H9 (cell line): ENCODE measurements around the gene PLCB1. TPM values are rescaled to one million over a fixed set of nuclear protein-coding genes. Genes with fewer than 3 reads are reported as not detected.

Experiments used
- DNase-seq: peaks from one replicate; pipeline ENCODE4 v3.0.0-alpha.2; 2017
- H2AFZ ChIP-seq: one replicate; pipeline ENCODE4 v1.6.1; 2013; ENCODE audit warnings: mild to moderate bottlenecking, low read length, control low read depth, moderate library complexity
- H2AK5ac ChIP-seq: 2 replicates; pipeline ENCODE4 v1.6.1; 2013; ENCODE audit warnings: low read length, control low read depth, mixed read lengths; ENCODE audit not compliant: insufficient read length
- H2BK120ac ChIP-seq: one replicate; pipeline ENCODE4 v1.6.1; 2013; ENCODE audit warnings: low read depth, mild to moderate bottlenecking, low read length, control low read depth, inconsistent platforms; ENCODE audit not compliant: poor library complexity, severe bottlenecking
- H2BK12ac ChIP-seq: 2 replicates; pipeline ENCODE4 v1.6.1; 2013; ENCODE audit warnings: low read length, control low read depth, mixed read lengths, low read depth; ENCODE audit not compliant: insufficient read length
- H2BK15ac ChIP-seq: 2 replicates; pipeline ENCODE4 v1.6.1; 2013; ENCODE audit warnings: low read depth, low read length, control low read depth
- H2BK20ac ChIP-seq: one replicate; pipeline ENCODE4 v1.6.1; 2013; ENCODE audit warnings: low read depth, mild to moderate bottlenecking, low read length, control low read depth, inconsistent platforms; ENCODE audit not compliant: poor library complexity, severe bottlenecking
- H2BK5ac ChIP-seq: 2 replicates; pipeline ENCODE4 v1.6.1; 2013; ENCODE audit warnings: low read length, control low read depth, mixed read lengths; ENCODE audit not compliant: insufficient read length
- H3K14ac ChIP-seq: 2 replicates; pipeline ENCODE4 v1.6.1; 2013; ENCODE audit warnings: low read length, control low read depth; ENCODE audit not compliant: insufficient read depth
- H3K18ac ChIP-seq: 2 replicates; pipeline ENCODE4 v1.6.1; 2013; ENCODE audit warnings: low read depth, mild to moderate bottlenecking, mixed read lengths, low read length, control low read depth; ENCODE audit not compliant: insufficient read length
- H3K23ac ChIP-seq: 2 replicates; pipeline ENCODE4 v1.6.1; 2013; ENCODE audit warnings: low read length, control low read depth, mixed read lengths, low read depth; ENCODE audit not compliant: insufficient read length
- H3K23me2 ChIP-seq: 2 replicates; pipeline ENCODE4 v1.6.1; 2013; ENCODE audit warnings: low read depth, mild to moderate bottlenecking, mixed read lengths, low read length, control low read depth; ENCODE audit not compliant: insufficient read length, poor library complexity, severe bottlenecking
- H3K27ac ChIP-seq: 2 replicates; pipeline ENCODE4 v1.5.1; 2013; ENCODE audit warnings: low read length, control low read depth, mixed read lengths, low read depth; ENCODE audit not compliant: insufficient read length
- H3K27me3 ChIP-seq: 2 replicates; pipeline ENCODE4 v1.6.1; 2013; ENCODE audit warnings: low read length, control low read depth, inconsistent platforms; ENCODE audit not compliant: insufficient read depth
- H3K4ac ChIP-seq: 2 replicates; pipeline ENCODE4 v1.6.1; 2013; ENCODE audit warnings: low read depth, mild to moderate bottlenecking, control low read depth, inconsistent platforms, low read length, moderate library complexity
- H3K4me1 ChIP-seq: 2 replicates; pipeline ENCODE4 v1.6.1; 2013; ENCODE audit warnings: low read length, control low read depth, inconsistent platforms; ENCODE audit not compliant: insufficient read depth
- H3K4me2 ChIP-seq: 2 replicates; pipeline ENCODE4 v1.6.1; 2013; ENCODE audit warnings: low read length, control low read depth, mixed read lengths; ENCODE audit not compliant: insufficient read length, insufficient read depth
- H3K56ac ChIP-seq: 2 replicates; pipeline ENCODE4 v1.6.1; 2013; ENCODE audit warnings: low read depth, mild to moderate bottlenecking, mixed read lengths, low read length, control low read depth; ENCODE audit not compliant: insufficient read length
- H3K79me1 ChIP-seq: 2 replicates; pipeline ENCODE4 v1.6.1; 2013; ENCODE audit warnings: low read depth, mild to moderate bottlenecking, moderate library complexity, low read length, control low read depth, inconsistent platforms; ENCODE audit not compliant: insufficient read depth, poor library complexity, severe bottlenecking
- H3K79me2 ChIP-seq: 2 replicates; pipeline ENCODE4 v1.6.1; 2013; ENCODE audit warnings: low read length, control low read depth, inconsistent platforms; ENCODE audit not compliant: insufficient read depth
- H3K9ac ChIP-seq: 2 replicates; pipeline ENCODE4 v1.6.1; 2013; ENCODE audit warnings: low read length, control low read depth, mixed read lengths; ENCODE audit not compliant: insufficient read length; ENCODE audit errors: extremely low read depth
- H3K9me3 ChIP-seq: one replicate; pipeline ENCODE4 v1.6.1; 2013; ENCODE audit warnings: low read depth, low read length, inconsistent platforms; ENCODE audit not compliant: control insufficient read depth
- H3T11ph ChIP-seq: one replicate; pipeline ENCODE4 v1.6.1; 2013; ENCODE audit warnings: mild to moderate bottlenecking, low read length, control low read depth, inconsistent platforms
- H4K20me1 ChIP-seq: one replicate; pipeline ENCODE4 v1.6.1; 2013; ENCODE audit not compliant: control insufficient read depth, insufficient read length, insufficient read depth
- H4K5ac ChIP-seq: 2 replicates; pipeline ENCODE4 v1.6.1; 2013; ENCODE audit warnings: low read depth, mild to moderate bottlenecking, mixed read lengths, low read length, control low read depth; ENCODE audit not compliant: insufficient read length
- H4K8ac ChIP-seq: replicated peaks from 2 replicates; pipeline ENCODE4 v1.6.1; 2013; ENCODE audit warnings: low read length, control low read depth, mixed read lengths, low read depth; ENCODE audit not compliant: insufficient read length
- H4K91ac ChIP-seq: 2 replicates; pipeline ENCODE4 v1.6.1; 2013; ENCODE audit warnings: low read depth, mild to moderate bottlenecking, moderate library complexity, mixed read lengths, low read length, control low read depth; ENCODE audit not compliant: insufficient read length
- H3K27ac Mint-ChIP-seq, 3 experiments: 2 replicates in 2 of 3; 3 replicates in 1 of 3; pipeline ENCODE4 v1.8.0; 2020 to 2021; ENCODE audit warnings: mixed read lengths in 3 of 3, mild to moderate bottlenecking in 1 of 3, moderate library complexity in 1 of 3
- H3K27me3 Mint-ChIP-seq: 2 replicates; pipeline ENCODE4 v1.8.0; 2021; ENCODE audit warnings: low read depth, mild to moderate bottlenecking, moderate library complexity, mixed read lengths
- H3K36me3 Mint-ChIP-seq, 3 experiments: 2 replicates in 2 of 3; 3 replicates in 1 of 3; pipeline ENCODE4 v1.8.0; 2020 to 2021; ENCODE audit warnings: low read depth in 3 of 3, mixed read lengths in 3 of 3; ENCODE audit not compliant: insufficient read depth in 1 of 3
- H3K4me1 Mint-ChIP-seq, 2 experiments: 2 replicates each; pipeline ENCODE4 v1.8.0; 2020; ENCODE audit warnings: mixed read lengths in 2 of 2
- H3K4me3 Mint-ChIP-seq, 2 experiments: 2 replicates in 1 of 2; 3 replicates in 1 of 2; pipeline ENCODE4 v1.8.0; 2020 to 2021; ENCODE audit warnings: mild to moderate bottlenecking in 2 of 2, mixed read lengths in 2 of 2, moderate library complexity in 1 of 2
- H3K9me3 Mint-ChIP-seq, 2 experiments: 2 replicates in 1 of 2; 3 replicates in 1 of 2; pipeline ENCODE4 v1.8.0; 2020; ENCODE audit warnings: mild to moderate bottlenecking in 2 of 2, mixed read lengths in 2 of 2, moderate library complexity in 1 of 2
- WGBS: extraction: QIAGEN DNeasy Blood & Tissue Kit; methylation state at CpG from one replicate; pipeline ENCODE4 v1.1.7; 2013; ENCODE audit warnings: missing lambda C conversion rate, low lambda C conversion rate, mixed read lengths; ENCODE audit not compliant: insufficient read length; ENCODE audit errors: extremely low coverage; 5-methylcytosine and 5-hydroxymethylcytosine counted together
- total RNA-seq: library from RNA; stranded (reverse); gene quantifications from 2 replicates; pipeline ENCODE4 v1.2.1, GENCODE V29; 2021
- TF ChIP-seq, protein P1 (sequence below): fragments of 200-600 bp; sonication (generic); conservative IDR thresholded peaks from 3 replicates; pipeline ENCODE4 v1.8.0; 2021; ENCODE audit warnings: antibody characterized with exemption, mild to moderate bottlenecking

Gene PLCB1
- total RNA-seq, 1 experiment from 2014 or later: 11.5 TPM

DNA sequence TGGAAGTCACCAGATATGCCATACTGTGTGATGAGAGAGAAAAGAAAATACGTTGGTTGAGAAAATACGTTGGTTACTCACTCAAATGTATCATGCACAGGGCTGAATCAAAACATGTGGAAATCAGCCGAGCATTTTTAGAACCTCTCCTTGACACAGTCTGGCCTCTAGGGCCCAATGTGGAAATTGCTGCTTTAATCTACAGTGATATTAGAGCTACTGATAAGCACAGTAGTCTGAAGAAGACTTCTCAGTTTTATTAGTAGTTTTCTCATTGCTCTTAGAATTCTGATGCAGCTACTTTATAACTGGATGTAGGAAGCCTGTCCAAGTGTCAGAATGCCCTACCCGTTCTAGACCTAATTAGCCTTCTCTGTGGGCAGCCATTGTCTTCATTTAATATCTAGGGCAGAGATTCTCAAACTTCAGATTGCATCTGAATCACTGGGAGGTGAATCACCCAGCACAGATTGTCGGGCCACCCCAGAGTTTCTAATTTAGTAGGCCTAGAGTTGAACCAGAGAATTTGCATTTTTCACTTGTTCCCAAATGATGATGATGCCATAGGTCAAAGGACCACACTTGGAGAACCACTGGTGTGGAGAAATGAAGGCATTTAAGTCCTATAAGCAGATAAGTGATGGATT lies 229.1 kb downstream of the PLCB1 start:
- Histone ChIP-seq H2BK15ac (no peak overlapping the region), H3K14ac (no peak overlapping the region), H3K79me2 (no peaks in the 10 kb centered on the region), H2BK120ac (no peak overlapping the region), H3K56ac (no peak overlapping the region), H4K20me1 (no peaks in the 10 kb centered on the region), H3K9me3 (no peaks in the 10 kb centered on the region), H3K79me1 (no peaks in the 10 kb centered on the region), H3T11ph (no peak overlapping the region), H3K4me1 (peaks cover 4% of the 10 kb centered on the region), H3K23ac (no peak overlapping the region), H3K18ac (no peak overlapping the region), H3K23me2 (no peaks in the 10 kb centered on the region), H4K91ac (no peak overlapping the region), H2BK12ac (no peak overlapping the region), H4K5ac (no peak overlapping the region), H2AFZ (no peak overlapping the region), H2BK20ac (no peak overlapping the region), H2BK5ac (no peak overlapping the region), H3K4ac (no peak overlapping the region), H3K4me2 (no peak overlapping the region), H3K27ac (no peak overlapping the region), H3K9ac (no peak overlapping the region), H3K27me3 (no peaks in the 10 kb centered on the region), H2AK5ac (no peak overlapping the region), H4K8ac (no peak overlapping the region)
- peaks cover 18% of the 10 kb centered on the region in 2 experiments for H3K4me1 Mint-ChIP-seq
- no peak overlapping the region for H3K4me3 Mint-ChIP-seq
- TF ChIP-seq, protein P1, sequence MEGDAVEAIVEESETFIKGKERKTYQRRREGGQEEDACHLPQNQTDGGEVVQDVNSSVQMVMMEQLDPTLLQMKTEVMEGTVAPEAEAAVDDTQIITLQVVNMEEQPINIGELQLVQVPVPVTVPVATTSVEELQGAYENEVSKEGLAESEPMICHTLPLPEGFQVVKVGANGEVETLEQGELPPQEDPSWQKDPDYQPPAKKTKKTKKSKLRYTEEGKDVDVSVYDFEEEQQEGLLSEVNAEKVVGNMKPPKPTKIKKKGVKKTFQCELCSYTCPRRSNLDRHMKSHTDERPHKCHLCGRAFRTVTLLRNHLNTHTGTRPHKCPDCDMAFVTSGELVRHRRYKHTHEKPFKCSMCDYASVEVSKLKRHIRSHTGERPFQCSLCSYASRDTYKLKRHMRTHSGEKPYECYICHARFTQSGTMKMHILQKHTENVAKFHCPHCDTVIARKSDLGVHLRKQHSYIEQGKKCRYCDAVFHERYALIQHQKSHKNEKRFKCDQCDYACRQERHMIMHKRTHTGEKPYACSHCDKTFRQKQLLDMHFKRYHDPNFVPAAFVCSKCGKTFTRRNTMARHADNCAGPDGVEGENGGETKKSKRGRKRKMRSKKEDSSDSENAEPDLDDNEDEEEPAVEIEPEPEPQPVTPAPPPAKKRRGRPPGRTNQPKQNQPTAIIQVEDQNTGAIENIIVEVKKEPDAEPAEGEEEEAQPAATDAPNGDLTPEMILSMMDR: peak; percentile 14; the same call in 1 of the 3 replicates
- H3K27ac Mint-ChIP-seq: no peak overlapping the region
- DNase-seq: no peak
- no peaks in the 10 kb centered on the region for H3K36me3 Mint-ChIP-seq
- WGBS: no CpG with 5 or more reads among the region's 5 CpGs
- H3K27me3 Mint-ChIP-seq: no peaks in the 10 kb centered on the region
- no peaks in the 10 kb centered on the region for H3K9me3 Mint-ChIP-seq
